HUDEP-2 (cell line): ENCODE data around the gene NELFA.

ENCODE experiments used
- DNase-seq, 76 experiments: peaks; one replicate each; lab custom pipeline; 2025; ENCODE audit not compliant: unreplicated experiment in 76 of 76; lab: John Stamatoyannopoulos, UW

NELFA gene

DNA sequence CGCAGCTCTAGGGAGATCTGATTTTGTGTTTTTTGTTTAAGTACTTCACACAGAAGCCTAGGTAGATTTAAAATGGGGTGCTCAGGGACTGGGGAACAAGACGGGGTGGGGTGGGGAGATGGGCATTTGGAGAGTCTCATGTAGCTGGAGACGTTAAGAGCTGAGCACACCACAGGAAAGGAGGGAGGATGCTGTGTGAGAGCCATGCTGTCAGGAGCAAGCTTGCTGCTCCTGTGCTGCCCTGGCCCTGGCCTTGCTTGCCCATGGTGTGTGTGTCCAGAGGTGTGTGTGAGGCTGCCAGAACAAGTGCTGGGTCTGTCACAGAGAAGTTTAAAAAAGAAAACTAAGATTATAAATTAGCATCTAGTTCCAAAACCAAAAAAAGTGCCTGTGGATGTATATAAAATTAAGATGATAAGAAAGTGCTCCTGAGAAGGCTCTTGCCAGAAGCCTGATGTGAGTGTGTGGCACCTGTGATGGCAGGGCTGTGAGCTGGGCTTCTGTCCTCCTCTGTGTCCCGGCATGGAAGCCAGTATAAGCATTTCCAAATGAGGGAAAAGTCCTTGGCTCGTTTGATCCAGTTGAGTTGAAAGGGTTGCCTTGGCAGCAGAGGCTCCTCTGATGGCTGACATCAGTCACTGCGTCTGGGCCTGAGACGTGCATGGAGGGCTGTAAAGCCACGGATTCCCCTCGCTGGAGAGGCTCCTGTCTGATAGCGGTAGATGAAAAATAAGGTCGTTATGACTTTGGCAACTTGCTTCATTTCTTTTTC is 63.5 kb downstream of the NELFA start:
- no peak for DNase-seq

DNA sequence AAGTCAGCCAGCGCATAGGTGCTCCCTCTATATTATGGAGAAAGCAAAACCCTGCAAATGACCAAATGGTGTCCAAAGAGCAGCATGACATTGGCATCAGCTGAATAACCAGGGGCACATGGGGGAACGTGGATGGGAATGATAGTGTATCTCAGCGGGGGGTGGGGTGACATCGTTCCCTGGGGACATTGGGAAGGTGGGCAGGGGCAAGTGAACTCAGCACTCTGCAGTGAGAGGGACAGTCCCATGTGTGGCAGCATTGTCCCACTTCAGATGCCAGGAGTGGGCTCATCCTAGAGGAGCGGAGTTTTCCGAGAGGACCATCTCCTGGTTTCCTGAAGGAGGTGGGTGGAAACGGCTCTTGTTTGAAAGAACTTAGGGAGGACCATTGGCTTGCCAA is 64.8 kb downstream of the NELFA start:
- DNase-seq, result no peak

DNA sequence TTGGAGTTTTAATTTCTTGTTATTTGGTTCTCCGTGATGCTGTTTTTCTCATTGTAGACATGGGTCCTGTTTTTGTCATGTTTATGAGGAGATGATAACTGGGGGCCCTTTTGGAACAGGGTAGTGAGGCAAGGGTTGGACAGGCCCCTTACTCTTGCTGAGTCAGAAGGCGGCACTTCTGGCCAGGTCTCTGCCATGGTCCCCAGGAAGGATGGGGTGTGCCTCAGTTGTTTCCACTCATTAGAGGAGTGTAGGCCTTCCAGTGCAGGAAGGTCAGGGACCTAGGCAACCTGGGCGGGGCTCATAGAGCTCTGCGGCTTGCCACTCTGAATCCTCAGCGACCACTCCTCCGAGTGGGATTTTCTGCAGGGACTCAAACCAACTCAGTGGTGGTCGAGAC is 68.2 kb downstream of the NELFA start:
- DNase-seq, result no peak

DNA sequence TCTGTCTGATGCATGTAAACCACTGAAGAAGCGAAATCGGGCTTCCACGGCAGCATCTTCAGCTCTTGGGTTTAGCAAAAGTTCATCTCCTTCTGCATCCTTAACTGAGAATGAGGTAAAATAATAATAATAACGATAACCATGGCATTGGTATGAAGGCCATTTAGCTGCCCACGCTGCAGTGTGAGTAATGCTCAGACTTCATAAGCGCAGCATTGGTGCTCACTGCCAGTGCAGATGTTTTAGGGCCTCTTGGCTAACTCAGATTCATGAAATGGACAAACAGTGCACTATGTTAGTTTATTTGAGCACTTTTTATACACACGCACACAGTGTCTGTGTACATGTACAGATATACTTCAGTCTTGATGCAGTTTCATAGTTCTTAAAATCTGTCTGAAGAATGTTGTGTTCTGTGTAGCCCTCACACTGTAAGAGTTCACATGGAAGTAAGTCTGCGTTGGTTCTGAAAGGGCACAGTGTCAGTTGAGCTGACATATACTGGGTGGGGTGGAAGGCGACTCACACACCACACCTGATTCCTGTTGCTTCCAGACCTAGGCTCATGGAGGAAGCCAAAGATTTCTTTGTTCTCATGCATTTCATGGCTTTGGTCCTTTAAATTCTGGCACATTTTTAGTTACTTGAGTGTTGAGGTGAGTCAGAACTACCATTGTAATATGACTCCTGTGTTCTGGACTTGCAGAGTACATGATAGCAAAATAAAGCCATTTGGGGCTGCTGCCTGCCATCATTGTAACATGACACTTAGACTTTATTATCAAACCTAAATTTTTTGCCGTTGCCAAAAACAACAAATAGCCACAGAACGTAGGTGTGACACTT is 68.9 kb downstream of the NELFA start:
- no peak for DNase-seq

DNA sequence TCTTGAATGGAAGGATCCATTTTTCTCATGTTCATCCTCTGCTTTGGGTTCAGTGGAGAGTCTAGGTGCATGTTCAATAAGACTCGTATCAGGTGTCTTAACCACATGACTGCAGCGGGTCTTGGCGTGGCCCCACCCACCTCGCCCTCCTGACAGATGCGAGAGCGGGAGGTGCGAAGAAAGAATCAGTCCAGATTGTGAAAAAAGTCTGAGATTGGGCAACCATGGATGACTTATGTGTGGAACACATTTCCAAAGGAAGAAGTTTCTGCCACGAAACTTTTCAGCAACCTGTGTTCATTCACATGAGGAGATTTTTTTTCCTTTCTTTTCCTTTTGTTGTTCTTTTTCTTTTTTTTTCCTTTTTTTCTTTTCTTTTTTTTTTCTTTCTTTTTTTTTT is 70.7 kb downstream of the NELFA start:
- DNase-seq, result no peak

DNA sequence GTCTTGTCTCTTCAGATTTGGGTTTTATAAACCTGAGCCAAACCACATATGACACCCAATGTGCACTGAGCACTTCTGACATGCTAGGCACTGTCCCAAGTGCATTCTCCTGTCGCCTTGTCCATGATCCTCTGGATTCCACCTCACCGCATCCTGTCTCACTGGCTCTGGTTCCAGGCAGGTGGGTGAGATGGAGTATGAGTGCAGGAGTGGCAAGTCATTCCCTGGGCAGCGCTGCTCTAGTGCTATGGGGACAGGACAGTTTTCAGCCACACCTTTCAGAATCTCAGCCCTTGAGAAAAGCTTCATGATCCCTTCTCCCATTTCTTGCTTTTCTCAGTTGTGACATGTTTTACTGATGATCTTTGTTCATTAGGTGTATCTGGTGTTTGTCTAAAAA is 71.2 kb downstream of the NELFA start:
- DNase-seq, result no peak

DNA sequence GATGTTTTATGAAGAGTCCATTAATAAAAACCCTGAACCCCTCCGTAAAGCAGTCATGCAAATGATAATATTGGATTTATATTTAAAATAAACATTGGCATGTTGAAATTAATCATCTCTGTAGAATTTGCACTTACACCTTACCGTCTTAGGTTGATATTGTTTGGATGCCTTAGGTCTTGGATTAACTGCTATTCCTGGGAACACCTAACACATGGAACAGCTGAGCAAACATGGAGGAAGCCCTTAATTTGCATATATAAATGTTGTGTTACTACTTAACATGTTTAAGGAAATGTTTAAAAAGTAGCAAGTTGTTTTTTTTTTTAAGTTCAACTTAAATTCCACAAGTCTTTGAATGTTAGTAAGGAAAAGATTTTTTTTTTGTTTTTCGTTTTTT is 75.1 kb downstream of the NELFA start:
- DNase-seq, result no peak

DNA sequence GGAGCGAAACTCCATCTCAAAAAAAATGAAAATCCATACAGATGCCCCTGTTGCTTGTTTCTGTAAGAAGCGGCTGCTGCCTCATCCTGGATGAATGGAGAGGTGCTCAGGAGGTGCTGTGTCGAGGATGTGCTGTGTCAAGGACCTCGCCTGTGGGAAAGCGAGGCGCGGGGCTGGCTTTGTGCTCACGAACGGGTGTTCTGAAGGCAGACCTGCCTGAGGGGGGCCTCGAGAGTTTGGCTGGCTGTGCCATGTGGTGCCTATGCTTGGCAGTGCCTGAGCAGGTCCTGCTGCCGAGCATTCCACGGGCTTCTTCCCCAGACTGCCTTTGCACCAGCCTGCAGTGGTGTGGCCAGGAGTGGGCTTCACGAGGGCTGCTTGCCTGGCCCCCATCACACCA is 76.0 kb downstream of the NELFA start:
- DNase-seq, result no peak
